ENCODE measurements around the gene PPCDC.

PPCDC gene

DNA sequence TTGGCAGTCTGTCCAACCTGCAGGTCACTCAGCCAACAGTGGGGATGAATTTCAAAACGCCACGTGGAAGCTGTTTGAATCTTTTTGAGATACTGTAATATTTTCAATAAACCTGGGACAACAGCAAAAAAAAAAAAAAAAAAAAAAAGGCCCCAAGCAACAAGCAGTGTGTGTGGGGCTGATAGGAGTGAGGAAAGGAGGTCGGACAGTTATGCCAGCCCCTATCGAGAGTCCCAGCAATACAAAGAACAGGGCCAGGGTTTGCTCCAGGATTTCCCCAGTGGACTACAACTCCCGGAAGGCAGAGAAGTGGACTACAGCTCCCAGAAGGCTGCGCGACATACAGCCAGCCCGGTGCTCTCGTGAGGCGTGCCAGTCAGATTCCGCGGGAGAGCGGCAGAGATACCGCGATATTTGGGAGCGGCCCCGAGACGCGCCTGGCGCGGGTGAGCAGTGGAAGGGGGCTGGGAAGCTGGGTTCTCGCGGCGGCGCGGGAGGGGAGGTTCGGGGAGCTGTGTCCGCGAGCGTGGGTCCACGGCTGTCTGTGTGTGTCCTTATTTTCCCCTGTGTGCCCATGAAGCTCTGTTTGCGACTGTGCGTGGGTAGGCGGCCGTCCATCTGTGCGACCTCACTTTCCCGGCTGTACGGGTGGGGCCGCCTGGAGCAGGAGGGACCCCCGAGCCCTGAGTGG is at the start of gene PPCDC:
TSS of gene PPCDC (plus strand) at position 410 of the 691 bp plus-strand sequence. CDS start 4,729 bp downstream, outside the sequence.
- TF ChIP-seq TCF12 (IDR thresholded peaks at IDR 0.05; ENCODE audit: low read depth): peak; percentile 41; the same call in 1 of the 2 replicates
- TF ChIP-seq EP300 (IDR thresholded peaks at IDR 0.05; ENCODE audit: borderline replicate concordance): no peak
- TF ChIP-seq, protein P1, sequence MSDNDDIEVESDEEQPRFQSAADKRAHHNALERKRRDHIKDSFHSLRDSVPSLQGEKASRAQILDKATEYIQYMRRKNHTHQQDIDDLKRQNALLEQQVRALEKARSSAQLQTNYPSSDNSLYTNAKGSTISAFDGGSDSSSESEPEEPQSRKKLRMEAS (IDR thresholded peaks at IDR 0.05): peak; percentile 79
- TF ChIP-seq ZBTB7A (IDR thresholded peaks at IDR 0.05; ENCODE audit: low read depth): 0 out of 2 replicates have a peak, but pooled peaks have one; percentile 25
- no peak for TF ChIP-seq CREB1 (IDR thresholded peaks at IDR 0.05; ENCODE audit: low read depth)
- TF ChIP-seq TEAD4 (IDR thresholded peaks at IDR 0.05): peak; percentile 44; the same call in 1 of the 2 replicates
- peak; percentile 46; the same call in 1 of the 2 replicates for TF ChIP-seq USF1 (IDR thresholded peaks at IDR 0.05)
- no peak for TF ChIP-seq FOXM1 (IDR thresholded peaks at IDR 0.05; ENCODE audit: borderline replicate concordance, low read depth)
- peak; percentile 98 for TF ChIP-seq TAF1 (IDR thresholded peaks at IDR 0.05; ENCODE audit: low read depth)
- TF ChIP-seq, protein P2, sequence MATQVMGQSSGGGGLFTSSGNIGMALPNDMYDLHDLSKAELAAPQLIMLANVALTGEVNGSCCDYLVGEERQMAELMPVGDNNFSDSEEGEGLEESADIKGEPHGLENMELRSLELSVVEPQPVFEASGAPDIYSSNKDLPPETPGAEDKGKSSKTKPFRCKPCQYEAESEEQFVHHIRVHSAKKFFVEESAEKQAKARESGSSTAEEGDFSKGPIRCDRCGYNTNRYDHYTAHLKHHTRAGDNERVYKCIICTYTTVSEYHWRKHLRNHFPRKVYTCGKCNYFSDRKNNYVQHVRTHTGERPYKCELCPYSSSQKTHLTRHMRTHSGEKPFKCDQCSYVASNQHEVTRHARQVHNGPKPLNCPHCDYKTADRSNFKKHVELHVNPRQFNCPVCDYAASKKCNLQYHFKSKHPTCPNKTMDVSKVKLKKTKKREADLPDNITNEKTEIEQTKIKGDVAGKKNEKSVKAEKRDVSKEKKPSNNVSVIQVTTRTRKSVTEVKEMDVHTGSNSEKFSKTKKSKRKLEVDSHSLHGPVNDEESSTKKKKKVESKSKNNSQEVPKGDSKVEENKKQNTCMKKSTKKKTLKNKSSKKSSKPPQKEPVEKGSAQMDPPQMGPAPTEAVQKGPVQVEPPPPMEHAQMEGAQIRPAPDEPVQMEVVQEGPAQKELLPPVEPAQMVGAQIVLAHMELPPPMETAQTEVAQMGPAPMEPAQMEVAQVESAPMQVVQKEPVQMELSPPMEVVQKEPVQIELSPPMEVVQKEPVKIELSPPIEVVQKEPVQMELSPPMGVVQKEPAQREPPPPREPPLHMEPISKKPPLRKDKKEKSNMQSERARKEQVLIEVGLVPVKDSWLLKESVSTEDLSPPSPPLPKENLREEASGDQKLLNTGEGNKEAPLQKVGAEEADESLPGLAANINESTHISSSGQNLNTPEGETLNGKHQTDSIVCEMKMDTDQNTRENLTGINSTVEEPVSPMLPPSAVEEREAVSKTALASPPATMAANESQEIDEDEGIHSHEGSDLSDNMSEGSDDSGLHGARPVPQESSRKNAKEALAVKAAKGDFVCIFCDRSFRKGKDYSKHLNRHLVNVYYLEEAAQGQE (IDR thresholded peaks at IDR 0.05; ENCODE audit: low read depth): no peak
- no peak for TF ChIP-seq EGR1 (IDR thresholded peaks at IDR 0.05)
- TF ChIP-seq NFIC (IDR thresholded peaks at IDR 0.05): no peak
- TF ChIP-seq CEBPB (IDR thresholded peaks at IDR 0.05): no peak
- TF ChIP-seq YY1 (IDR thresholded peaks at IDR 0.05; ENCODE audit: low read depth): peak; percentile 73; the same call in 1 of the 2 replicates
- TF ChIP-seq RAD21 (IDR thresholded peaks at IDR 0.05; ENCODE audit: low read depth): no peak

DNA sequence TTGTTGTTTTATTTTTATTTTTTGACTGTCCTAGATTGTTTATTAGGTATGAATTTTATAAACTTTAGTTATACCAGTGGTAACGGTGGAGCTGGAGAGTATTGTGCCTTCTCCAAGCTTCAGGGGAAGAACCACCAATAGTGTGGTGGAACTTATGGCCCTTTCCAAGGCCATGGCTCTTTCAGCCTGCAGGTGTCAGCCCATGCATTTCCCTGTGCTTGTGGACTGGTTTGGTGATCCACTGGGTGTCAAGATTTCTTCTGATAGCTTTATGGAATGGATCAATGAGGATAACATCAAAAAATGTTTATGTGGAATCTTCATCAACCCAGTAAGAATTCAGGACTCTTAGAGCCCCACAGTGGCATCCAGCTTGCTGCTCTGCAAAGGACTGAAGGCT is 47.2 kb upstream of the PPCDC start:
- TF ChIP-seq RAD21 (IDR thresholded peaks at IDR 0.05; ENCODE audit: low read depth) (peak; percentile 24; the same call in 1 of the 2 replicates), NFIC (IDR thresholded peaks at IDR 0.05) (no peak)

DNA sequence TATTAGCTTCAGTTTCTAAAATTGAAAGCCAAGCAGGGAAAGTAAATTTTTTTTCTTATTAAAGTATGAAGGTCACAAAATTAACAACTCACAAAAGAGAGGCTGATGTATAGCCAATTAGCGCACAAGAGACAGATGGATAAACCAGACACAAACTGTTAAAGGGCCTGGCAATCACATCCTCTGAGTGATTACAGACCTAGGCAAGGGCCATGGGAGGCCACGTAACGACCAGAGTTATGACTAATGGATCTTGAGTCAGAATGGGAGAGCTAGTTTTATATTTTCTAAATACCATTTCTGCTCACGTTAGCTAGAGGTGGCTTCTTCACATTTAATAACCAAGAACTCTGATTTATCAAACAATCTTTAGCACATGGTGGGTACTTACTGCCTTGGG is 45.8 kb upstream of the PPCDC start:
- TF ChIP-seq USF1 (IDR thresholded peaks at IDR 0.05) (no peak), CEBPB (IDR thresholded peaks at IDR 0.05) (no peak), NFIC (IDR thresholded peaks at IDR 0.05) (no peak), TCF12 (IDR thresholded peaks at IDR 0.05; ENCODE audit: low read depth) (no peak), EGR1 (IDR thresholded peaks at IDR 0.05) (no peak)

DNA sequence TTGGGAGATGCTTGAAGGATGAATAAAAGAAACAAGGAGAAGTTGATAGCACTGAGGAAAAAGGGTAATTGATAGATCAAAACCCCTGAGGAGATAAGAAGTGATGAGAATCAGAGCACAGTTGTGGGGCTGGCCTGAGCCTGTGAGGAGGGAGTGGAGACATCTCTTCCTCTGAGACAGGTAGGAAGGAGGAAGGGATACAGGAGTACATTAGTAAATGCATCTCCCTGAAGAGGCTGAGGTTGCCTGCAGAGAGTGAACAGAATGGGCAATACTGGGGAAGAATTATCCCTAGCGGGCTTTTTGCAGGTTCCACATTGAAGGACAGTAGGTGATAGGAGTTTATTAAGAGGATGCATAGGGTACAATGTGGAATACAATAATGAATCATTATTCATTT is 45.3 kb upstream of the PPCDC start:
- no peak for TF ChIP-seq USF1 (IDR thresholded peaks at IDR 0.05)
- TF ChIP-seq CEBPB (IDR thresholded peaks at IDR 0.05): no peak
- no peak for TF ChIP-seq FOXM1 (IDR thresholded peaks at IDR 0.05; ENCODE audit: borderline replicate concordance, low read depth)
- TF ChIP-seq NFIC (IDR thresholded peaks at IDR 0.05): no peak
- no peak for TF ChIP-seq TCF12 (IDR thresholded peaks at IDR 0.05; ENCODE audit: low read depth)
- no peak for TF ChIP-seq EGR1 (IDR thresholded peaks at IDR 0.05)
- TF ChIP-seq, protein P1 (IDR thresholded peaks at IDR 0.05): no peak
- TF ChIP-seq, protein P2 (IDR thresholded peaks at IDR 0.05; ENCODE audit: low read depth): no peak
- no peak for TF ChIP-seq CREB1 (IDR thresholded peaks at IDR 0.05; ENCODE audit: low read depth)
- no peak for TF ChIP-seq EP300 (IDR thresholded peaks at IDR 0.05; ENCODE audit: borderline replicate concordance)
- no peak for TF ChIP-seq RAD21 (IDR thresholded peaks at IDR 0.05; ENCODE audit: low read depth)
- no peak for TF ChIP-seq YY1 (IDR thresholded peaks at IDR 0.05; ENCODE audit: low read depth)
- no peak for TF ChIP-seq TAF1 (IDR thresholded peaks at IDR 0.05; ENCODE audit: low read depth)

DNA sequence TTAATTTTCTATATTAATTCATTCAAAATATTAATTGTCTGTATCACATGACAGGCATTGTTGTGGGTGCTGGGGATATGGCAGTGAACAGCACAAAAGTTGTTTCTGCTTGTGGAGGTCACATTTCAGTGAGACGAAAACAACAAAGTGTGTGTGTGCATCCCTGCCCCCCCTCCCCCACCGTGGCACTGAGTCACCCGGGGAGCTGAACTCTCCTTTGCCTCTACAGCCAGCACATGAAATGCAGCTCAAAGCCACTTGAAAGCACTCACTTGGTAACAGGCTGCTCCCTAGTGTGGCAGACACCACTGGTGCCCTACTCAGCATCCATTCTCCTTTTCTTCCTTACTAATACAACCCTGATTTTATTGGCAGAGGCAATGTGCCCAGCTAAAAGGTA is 44.9 kb upstream of the PPCDC start:
- TF ChIP-seq CREB1 (IDR thresholded peaks at IDR 0.05; ENCODE audit: low read depth): no peak
- TF ChIP-seq, protein P2 (IDR thresholded peaks at IDR 0.05; ENCODE audit: low read depth): no peak

Measured in Ishikawa (cell line).